Skin epidermis (tissue), 12 donors: ENCODE results near the gene CEL.
"Not testable (repeated sequence)": the region's sequence is repeated elsewhere in the genome, so short reads cannot be mapped to it uniquely, and the experiment has no call there.

ENCODE experiments used
- H3K27ac ChIP-seq, 21 experiments: fragments of 200-600 bp; sonication (generic) in 11 of 21; one replicate each; pipeline ENCODE4 v1.5.0; 2020; ENCODE audit warnings: mild to moderate bottlenecking in 3 of 21, inconsistent platforms in 2 of 21, moderate library complexity in 2 of 21
- H3K4me3 ChIP-seq, 7 experiments: fragments of 200-600 bp; sonication (generic) in 2 of 7; one replicate each; pipeline ENCODE4 v1.5.0; 2020; ENCODE audit warnings: inconsistent platforms in 2 of 7, mild to moderate bottlenecking in 2 of 7, moderate library complexity in 1 of 7

CEL gene

GRCh38 chr9:133062569-133062968, 788 bp downstream of the CEL start:
- not testable (repeated sequence) for H3K27ac ChIP-seq

GRCh38 chr9:133063159-133063499, 1.3 kb downstream of the CEL start:
- no peak overlapping the region for H3K27ac ChIP-seq

More at GRCh38 chr9:133062569-133062968, 788 bp downstream of the CEL start:
- not testable (repeated sequence) for H3K4me3 ChIP-seq

GRCh38 chr9:133063500-133064231, 1.9 kb downstream of the CEL start:
- H3K4me3 ChIP-seq: no peak overlapping the region
- no peak overlapping the region for H3K27ac ChIP-seq

More at GRCh38 chr9:133063159-133063499, 1.3 kb downstream of the CEL start:
- no peak overlapping the region for H3K4me3 ChIP-seq

GRCh38 chr9:133064241-133065069, 2.7 kb downstream of the CEL start:
- H3K27ac ChIP-seq: no peak overlapping the region
- no peak overlapping the region for H3K4me3 ChIP-seq

- Histone ChIP-seq H3K4me3 (no peak overlapping the region), H3K27ac (no peak overlapping the region)
Observed at GRCh38 chr9:133065070-133065388, 3.2 kb downstream of the CEL start.

GRCh38 chr9:133066181-133066983, 4.6 kb downstream of the CEL start:
- H3K27ac ChIP-seq: no peak overlapping the region
- no peak overlapping the region for H3K4me3 ChIP-seq

- H3K4me3 ChIP-seq: no peak overlapping the region
- H3K27ac ChIP-seq: no peak overlapping the region
Observed at GRCh38 chr9:133067006-133067405, 5.2 kb downstream of the CEL start.

- Histone ChIP-seq H3K27ac (no peak overlapping the region), H3K4me3 (no peak overlapping the region)
Observed at GRCh38 chr9:133067813-133068212, 6.0 kb downstream of the CEL start.

GRCh38 chr9:133068431-133068830, 6.7 kb downstream of the CEL start:
- H3K27ac ChIP-seq, H3K4me3 ChIP-seq: not testable (repeated sequence)

GRCh38 chr9:133070500-133070961, 8.8 kb downstream of the CEL start:
- H3K27ac ChIP-seq, H3K4me3 ChIP-seq: not testable (repeated sequence)

GRCh38 chr9:133070985-133071384, 9.2 kb downstream of the CEL start:
- not testable (repeated sequence) for H3K27ac ChIP-seq, H3K4me3 ChIP-seq

- Histone ChIP-seq H3K27ac (no peak overlapping the region), H3K4me3 (no peak overlapping the region)
Observed at GRCh38 chr9:133071484-133072150, 9.8 kb downstream of the CEL start.

- not testable (repeated sequence) for H3K4me3 ChIP-seq, H3K27ac ChIP-seq
Observed at GRCh38 chr9:133072210-133072609, 10.4 kb downstream of the CEL start.

- H3K27ac ChIP-seq: no peak overlapping the region
Observed at GRCh38 chr9:133073086-133074014, 11.6 kb downstream of the CEL start.

GRCh38 chr9:133074111-133074651, 12.4 kb downstream of the CEL start:
- Histone ChIP-seq H3K27ac (no peak overlapping the region), H3K4me3 (no peak overlapping the region)

More at GRCh38 chr9:133073086-133074014, 11.6 kb downstream of the CEL start:
- no peak overlapping the region for H3K4me3 ChIP-seq

- peak overlapping the region in 2 of 21 experiments; percentile 11 to 39 for H3K27ac ChIP-seq
- H3K4me3 ChIP-seq: no peak overlapping the region
Observed at GRCh38 chr9:133075925-133076630, 14.3 kb downstream of the CEL start.

- peak overlapping the region in 2 of 21 experiments; percentile 11 for H3K27ac ChIP-seq
- H3K4me3 ChIP-seq: no peak overlapping the region
Observed at GRCh38 chr9:133076691-133077090, 14.9 kb downstream of the CEL start.

GRCh38 chr9:133078486-133078885, 16.7 kb downstream of the CEL start:
- Histone ChIP-seq H3K4me3 (no peak overlapping the region), H3K27ac (no peak overlapping the region)
